GM12874 (cell line): ENCODE data around the gene OTOP2.

ENCODE experiments used
- CTCF ChIP-seq: IDR thresholded peaks from 2 replicates; pipeline ENCODE4 v1.5.1; 2011; ENCODE audit warnings: low read depth, mild to moderate bottlenecking, control low read depth, low read length, moderate library complexity; ENCODE audit not compliant: insufficient read depth

The OTOP2 gene

GRCh38 chr17:74925242-74925641, 1.2 kb downstream of the OTOP2 start:
- no peak for TF ChIP-seq CTCF

DNA sequence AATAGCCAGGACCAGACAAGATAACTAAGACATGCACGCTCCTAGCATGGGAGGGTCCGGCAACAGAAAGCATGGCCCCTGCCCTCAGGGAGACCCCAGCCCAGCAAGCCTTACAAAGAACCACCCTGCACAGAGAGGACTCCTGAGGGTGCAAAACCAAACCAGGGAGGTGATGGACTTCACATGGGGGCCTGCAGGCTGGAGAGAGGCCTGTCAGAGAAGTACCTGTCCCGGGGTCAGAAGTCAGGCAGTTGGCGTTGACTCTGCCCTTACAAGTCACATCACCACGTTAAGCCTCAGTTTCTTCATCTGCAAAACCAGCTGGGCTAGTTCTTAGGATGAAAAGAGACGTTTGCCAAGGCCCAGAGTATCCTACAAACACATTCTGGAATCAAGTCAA, 4.7 kb downstream of the OTOP2 start:
- no peak for TF ChIP-seq CTCF

DNA sequence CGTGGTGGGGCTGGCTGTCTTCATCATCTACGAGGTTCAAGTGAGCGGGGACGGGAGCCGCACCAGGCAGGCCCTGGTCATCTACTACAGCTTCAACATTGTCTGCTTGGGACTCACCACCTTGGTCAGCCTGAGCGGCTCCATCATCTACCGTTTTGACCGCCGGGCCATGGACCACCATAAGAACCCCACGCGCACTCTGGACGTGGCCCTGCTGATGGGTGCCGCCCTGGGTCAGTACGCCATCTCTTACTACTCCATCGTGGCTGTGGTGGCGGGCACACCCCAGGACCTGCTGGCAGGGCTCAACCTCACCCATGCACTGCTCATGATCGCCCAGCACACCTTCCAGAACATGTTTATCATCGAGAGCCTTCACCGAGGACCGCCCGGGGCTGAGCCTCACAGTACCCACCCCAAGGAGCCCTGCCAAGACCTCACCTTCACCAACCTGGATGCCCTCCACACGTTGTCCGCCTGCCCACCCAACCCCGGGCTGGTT, 6.5 kb downstream of the OTOP2 start:
- TF ChIP-seq CTCF, result no peak

DNA sequence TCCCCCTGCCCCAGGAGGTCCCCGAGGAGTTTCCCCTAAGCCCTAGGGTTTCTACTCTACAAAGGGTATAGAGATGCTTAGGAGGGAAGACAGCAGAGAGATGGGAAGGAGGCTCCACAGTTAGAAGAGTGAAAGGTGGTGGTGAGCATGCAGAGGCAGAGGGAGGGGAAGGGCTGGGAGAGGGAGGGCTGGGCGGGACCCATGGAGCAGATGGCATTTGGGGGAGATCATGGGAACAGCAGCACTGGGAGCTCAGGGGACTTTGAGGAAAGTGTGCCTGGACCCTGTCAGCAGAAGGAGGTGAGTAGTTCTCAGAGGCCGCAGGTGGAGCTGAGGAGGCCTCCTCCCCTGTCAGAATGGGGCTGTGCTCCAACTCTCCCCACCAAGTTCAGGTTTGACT, 11.0 kb downstream of the OTOP2 start:
- TF ChIP-seq CTCF, result no peak

DNA sequence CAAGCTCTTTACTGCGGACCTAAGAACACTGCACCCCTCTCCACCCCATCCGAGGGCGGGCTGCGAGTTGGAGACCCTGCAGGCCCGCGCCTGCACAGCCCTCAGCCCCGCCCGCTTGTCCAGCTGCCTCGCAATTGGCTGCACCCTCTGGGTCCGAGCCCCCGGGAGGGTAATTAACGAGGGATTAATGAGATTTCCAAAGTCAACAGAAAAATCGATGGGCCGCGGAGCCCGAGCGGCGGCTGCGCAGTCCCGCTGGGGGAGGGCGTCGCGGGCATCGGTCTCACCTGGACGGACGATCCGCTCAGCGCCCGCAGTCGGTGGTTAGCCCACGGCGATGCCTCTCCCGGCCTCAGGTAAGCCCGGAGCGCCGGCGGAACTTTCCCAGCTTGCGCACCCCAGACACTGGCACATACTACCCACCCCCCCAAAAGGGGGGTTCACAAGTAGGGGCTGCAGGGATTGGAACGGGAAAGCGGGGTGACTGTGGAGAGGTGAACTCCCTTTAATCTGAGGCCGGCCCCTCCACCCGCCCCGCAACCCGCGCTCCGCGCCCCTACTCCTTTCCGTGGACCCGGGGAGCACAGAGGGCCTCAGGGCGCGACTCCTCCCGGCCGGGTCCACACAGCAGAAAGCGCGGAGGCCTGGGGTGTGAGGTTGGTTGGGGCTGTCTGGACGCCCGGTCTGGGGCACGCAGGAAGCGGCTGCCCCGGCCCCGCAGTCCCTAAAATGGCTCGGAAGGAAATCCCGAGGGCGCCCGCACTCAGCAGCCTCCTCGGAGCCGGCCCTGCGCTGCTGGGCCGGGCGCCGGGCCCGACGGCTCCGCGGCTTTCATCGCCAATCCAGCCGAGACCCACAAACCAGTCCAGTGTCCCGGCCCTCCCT, 11.8 kb downstream of the OTOP2 start, which contains the start of gene OTOP3:
TSS of gene OTOP3 (plus strand) at position 314 of the 885 bp plus-strand sequence. CDS start at position 338, 24 bp downstream.
- TF ChIP-seq CTCF, result no peak

GRCh38 chr17:74936470-74936799, 12.4 kb downstream of the OTOP2 start:
- TF ChIP-seq CTCF, result no peak

DNA sequence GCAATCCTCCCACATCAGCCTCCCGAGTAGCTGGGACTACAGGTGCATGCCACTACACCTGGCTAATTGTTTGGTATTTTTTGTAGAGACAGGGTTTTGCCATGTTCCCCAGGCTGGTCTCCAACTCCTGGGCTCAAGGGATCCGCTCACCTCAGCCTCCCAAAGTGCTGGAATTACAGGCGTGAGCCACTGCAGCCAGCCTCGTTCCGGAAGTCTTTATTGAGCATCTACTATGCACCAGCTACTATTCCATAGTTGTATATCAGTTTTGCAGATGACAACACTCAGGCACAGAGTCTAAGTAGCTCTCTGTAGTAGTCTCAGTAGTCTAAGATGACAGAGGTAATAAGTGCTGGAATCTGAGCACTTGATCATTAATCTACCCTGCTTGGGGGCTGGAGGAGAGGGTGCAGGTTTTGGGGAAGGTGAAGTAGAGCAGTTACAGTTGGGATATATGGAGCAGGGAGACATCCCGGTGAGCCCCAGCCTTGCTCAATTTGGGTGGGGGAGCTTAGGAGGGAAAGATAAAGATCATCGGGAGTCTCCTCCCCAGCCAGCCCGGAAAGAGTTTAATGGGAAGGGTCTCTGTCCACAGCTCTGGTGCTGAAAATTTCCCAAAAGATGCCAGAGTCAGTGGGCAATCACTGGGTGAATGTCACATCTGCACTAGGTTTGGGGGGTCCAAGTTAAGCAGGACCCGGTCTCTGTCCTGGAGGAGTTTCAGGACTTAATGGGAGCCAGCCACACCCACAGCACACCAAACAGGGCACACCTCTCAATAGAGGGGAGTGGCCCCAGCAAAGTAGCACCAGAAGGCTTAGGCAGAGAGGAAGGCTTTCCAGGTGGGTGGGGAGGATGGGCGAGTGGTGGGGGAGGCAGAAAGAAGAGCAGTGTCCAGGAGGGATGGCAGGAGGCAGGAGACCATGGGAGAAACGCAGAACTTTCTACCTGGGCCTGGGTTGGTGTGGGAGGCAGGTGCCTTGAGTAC, 13.3 kb downstream of the OTOP2 start:
- no peak for TF ChIP-seq CTCF
